Tibial nerve (tissue), 4 donors: ENCODE data around the gene DCDC1. TPM values are rescaled to one million over a fixed set of nuclear protein-coding genes. Genes with fewer than 3 reads are reported as not detected.

Experiments
- DNase-seq, 2 donors: peaks; one replicate each; pipeline ENCODE4 v3.0.0-alpha.2; 2019; ENCODE audit warnings: low spot score in 2 of 2
- H3K27ac ChIP-seq, 4 donors: fragments of 200-600 bp; sonication (generic) in 3 of 4; one replicate each; pipeline ENCODE4 v1.5.1; 2017 to 2019; ENCODE audit warnings: mild to moderate bottlenecking in 1 of 4
- H3K27me3 ChIP-seq, 2 donors: fragments of 200-600 bp; sonication (generic) in 1 of 2; one replicate each; pipeline versions ENCODE4 v1.5.1 to v1.6.0; 2017 to 2019
- H3K36me3 ChIP-seq, 3 donors: fragments of 200-600 bp; sonication (generic); one replicate each; pipeline ENCODE4 v1.5.1; 2018 to 2019
- H3K4me1 ChIP-seq, 4 donors: fragments of 200-600 bp; sonication (generic) in 3 of 4; one replicate each; pipeline ENCODE4 v1.5.1; 2017 to 2019
- H3K4me3 ChIP-seq, 4 donors: fragments of 200-600 bp; sonication (generic) in 3 of 4; one replicate each; pipeline ENCODE4 v1.5.1; 2017 to 2019; ENCODE audit warnings: mild to moderate bottlenecking in 1 of 4, moderate library complexity in 1 of 4
- H3K9me3 ChIP-seq, 4 donors: fragments of 200-600 bp; sonication (generic) in 3 of 4; one replicate each; pipeline ENCODE4 v1.5.1; 2017 to 2019
- EP300 ChIP-seq, 2 donors: sonication (generic); formaldehyde crosslinking; IDR thresholded peaks; one replicate each; pipeline ENCODE4 v1.6.1; 2017; ENCODE audit warnings: antibody characterized with exemption in 2 of 2, mild to moderate bottlenecking in 1 of 2
- POLR2A ChIP-seq, 2 donors: fragments of 450-650 bp; IDR thresholded peaks; one replicate each; pipeline ENCODE4 v1.6.1; 2017; ENCODE audit warnings: antibody characterized with exemption in 2 of 2, mild to moderate bottlenecking in 2 of 2, moderate library complexity in 2 of 2
- WGBS, 2 donors: methylation state at CpG; one replicate each; pipeline ENCODE4 v1.1.5; 2018; 5-methylcytosine and 5-hydroxymethylcytosine counted together
- total RNA-seq, 4 donors: library from RNA; depleted of rRNA; stranded (reverse); fragments of >200 nt; gene quantifications; one replicate each; pipeline ENCODE4 v1.1.0, GENCODE V29; 2016
- TF ChIP-seq, protein P1 (sequence below), 5 experiments: fragments of 200-600 bp in 3 of 5; fragments of 450-650 bp in 2 of 5; sonication (generic) in 3 of 5; IDR thresholded peaks; one replicate each; pipeline ENCODE4 v1.5.1; 2016 to 2019; ENCODE audit warnings: antibody characterized with exemption in 5 of 5, mild to moderate bottlenecking in 3 of 5, moderate library complexity in 2 of 5

The DCDC1 gene
- total RNA-seq, 4 donors from 2014 or later = 1.1 to 6.1 (median 1.9) TPM

DNA sequence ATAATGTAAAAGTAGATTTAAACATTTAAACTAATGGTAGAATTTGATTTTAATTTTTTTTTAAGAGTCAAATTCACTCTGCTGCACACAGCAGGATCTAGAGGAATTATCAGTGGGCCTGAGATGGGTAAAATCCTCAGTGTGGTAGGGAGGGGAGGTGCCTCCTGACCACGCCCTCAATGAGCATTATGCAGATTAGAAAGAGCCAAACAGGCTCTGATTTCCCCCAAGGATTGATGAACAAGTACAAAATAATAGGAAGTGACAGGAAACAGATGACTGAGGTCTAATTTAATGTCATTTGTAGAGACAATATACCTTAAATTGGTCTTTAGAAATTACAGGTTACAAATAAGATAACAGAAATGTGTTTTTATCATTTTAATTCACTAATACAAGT lies 155.2 kb downstream of the DCDC1 start:
- no peak for DNase-seq
- H3K27ac ChIP-seq = no peak overlapping the region
- no peaks in the 10 kb centered on the region for H3K4me1 ChIP-seq
- WGBS, 2 donors = 48 to 60% methylated on average over 1 of the region's 1 CpG
- TF ChIP-seq, protein P1, sequence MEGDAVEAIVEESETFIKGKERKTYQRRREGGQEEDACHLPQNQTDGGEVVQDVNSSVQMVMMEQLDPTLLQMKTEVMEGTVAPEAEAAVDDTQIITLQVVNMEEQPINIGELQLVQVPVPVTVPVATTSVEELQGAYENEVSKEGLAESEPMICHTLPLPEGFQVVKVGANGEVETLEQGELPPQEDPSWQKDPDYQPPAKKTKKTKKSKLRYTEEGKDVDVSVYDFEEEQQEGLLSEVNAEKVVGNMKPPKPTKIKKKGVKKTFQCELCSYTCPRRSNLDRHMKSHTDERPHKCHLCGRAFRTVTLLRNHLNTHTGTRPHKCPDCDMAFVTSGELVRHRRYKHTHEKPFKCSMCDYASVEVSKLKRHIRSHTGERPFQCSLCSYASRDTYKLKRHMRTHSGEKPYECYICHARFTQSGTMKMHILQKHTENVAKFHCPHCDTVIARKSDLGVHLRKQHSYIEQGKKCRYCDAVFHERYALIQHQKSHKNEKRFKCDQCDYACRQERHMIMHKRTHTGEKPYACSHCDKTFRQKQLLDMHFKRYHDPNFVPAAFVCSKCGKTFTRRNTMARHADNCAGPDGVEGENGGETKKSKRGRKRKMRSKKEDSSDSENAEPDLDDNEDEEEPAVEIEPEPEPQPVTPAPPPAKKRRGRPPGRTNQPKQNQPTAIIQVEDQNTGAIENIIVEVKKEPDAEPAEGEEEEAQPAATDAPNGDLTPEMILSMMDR (IDR thresholded peaks at IDR 0.05) = no peak
- TF ChIP-seq EP300 (IDR thresholded peaks at IDR 0.05) (no peak), POLR2A (IDR thresholded peaks at IDR 0.05) (no peak)
- no peaks in the 10 kb centered on the region for H3K27me3 ChIP-seq
- no peaks in the 10 kb centered on the region for H3K36me3 ChIP-seq
- H3K9me3 ChIP-seq = no peaks in the 10 kb centered on the region
- no peak overlapping the region for H3K4me3 ChIP-seq

DNA sequence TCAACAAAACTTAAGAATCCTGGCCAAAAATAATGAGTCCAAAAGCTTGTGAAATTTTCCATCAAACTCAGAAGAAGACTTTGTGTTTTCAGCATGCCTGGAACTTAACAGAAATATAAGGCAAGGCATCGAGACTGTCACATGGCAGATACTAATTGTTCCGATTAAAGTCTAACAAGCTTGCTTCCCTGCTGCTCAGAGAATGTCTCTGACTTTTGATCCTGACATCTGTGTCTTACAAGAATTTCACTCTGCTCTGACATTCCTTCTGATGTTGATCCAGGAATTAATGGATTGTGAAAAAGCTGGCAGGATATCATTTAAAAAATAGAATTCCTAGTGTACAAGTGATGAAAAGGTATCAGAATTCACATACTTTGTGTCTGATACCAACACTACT lies 170.2 kb downstream of the DCDC1 start:
- TF ChIP-seq POLR2A (IDR thresholded peaks at IDR 0.05) (no peak), EP300 (IDR thresholded peaks at IDR 0.05) (no peak)
- TF ChIP-seq, protein P1 (IDR thresholded peaks at IDR 0.05) = no peak
- no peaks in the 10 kb centered on the region for H3K36me3 ChIP-seq
- DNase-seq = no peak
- H3K27me3 ChIP-seq = no peaks in the 10 kb centered on the region
- H3K27ac ChIP-seq = no peak overlapping the region
- H3K4me3 ChIP-seq = no peak overlapping the region
- WGBS, 2 donors = 34 to 43% methylated on average over 2 of the region's 2 CpGs
- H3K4me1 ChIP-seq = no peaks in the 10 kb centered on the region
- no peaks in the 10 kb centered on the region for H3K9me3 ChIP-seq

DNA sequence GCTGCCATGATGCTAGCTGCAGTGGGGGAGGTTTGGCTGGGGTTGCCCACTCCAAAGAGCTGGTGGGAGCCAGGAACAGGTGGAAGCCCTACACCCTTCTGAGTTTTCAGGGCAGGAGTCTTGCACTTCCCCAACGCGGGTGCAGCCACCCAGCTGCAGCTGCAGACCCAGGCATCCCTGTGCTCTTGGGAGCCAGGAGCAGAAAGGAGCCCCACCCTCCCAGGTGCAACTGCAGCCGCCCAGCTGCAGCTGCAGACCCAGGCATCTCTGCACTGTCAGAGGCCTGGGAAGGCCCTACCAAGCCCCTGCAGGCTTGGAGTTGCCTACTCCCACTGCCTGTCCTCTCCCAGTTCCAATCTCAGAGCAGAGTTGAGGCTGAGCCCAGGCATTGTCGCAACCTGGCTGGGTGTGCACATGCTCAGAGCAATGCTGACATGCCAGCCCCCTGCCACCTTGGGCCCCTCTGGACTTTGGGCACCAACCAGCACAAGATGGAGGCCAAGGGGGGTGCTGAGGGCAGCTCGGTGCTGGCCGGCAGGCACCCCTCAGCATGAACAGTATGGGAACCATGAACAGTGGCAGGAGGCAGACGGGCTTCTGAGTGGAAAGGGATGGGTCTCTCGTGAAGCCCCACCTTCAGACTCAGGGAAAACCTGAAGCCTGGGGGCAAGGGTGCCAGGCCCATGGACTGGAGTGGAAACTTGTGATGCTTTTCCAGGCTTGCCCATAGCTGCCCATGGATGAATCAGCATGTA lies 195.4 kb downstream of the DCDC1 start:
- Histone ChIP-seq H3K27ac (no peak overlapping the region), H3K36me3 (no peaks in the 10 kb centered on the region), H3K4me1 (no peaks in the 10 kb centered on the region), H3K4me3 (no peak overlapping the region), H3K27me3 (no peaks in the 10 kb centered on the region), H3K9me3 (peaks cover 0 to 39% (median 2%) of the 10 kb centered on the region in 4 donors)
- TF ChIP-seq EP300 (IDR thresholded peaks at IDR 0.05) = no peak
- TF ChIP-seq POLR2A (IDR thresholded peaks at IDR 0.05) = no peak
- TF ChIP-seq, protein P1 (IDR thresholded peaks at IDR 0.05) = no peak
- 88 to 90% methylated on average over 5 to 7 of the region's 8 CpGs for WGBS, 2 donors
- DNase-seq = no peak

DNA sequence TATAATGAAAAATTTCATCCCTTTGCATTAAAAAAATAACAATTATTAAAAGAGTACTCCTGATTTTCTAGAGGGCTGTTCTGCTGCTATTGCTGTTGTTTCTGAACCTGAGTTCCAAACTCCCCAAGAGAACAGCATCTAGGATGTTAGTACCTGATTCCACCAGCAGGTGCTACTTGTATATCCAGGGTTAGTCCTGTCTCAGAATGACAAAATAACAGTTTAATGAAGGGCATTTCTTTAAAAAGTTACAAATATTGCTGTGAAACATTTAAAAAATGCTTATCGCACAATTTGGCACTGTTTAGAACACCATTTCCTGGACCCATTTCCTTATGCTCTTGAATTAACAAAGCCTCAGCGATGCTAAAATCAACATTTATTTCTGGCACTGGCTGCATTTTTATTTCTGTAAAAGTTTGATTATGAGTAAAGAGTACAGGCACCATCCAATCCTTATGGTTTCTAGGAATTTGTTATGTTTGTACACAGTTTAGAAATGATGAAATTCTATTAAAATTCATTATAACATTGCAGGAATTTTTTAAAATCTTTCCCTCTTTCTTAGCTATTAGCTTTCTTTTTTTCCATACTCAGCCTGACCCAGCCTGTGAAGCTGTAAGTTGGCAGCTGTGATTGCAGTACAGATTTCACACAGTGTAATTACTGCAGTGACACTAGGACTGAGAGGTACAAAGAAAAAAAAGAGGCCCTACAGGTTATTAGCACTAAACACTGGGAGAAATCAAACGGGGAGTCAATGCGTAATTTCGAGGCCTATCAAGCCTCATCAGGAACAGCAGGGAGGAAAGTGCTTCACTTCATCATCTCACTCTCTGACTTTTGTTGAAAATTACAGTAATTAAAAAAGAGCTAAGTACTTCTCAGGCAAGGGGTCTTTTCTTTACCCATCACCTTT lies 208.8 kb downstream of the DCDC1 start:
- TF ChIP-seq POLR2A (IDR thresholded peaks at IDR 0.05) (no peak), EP300 (IDR thresholded peaks at IDR 0.05) (no peak)
- TF ChIP-seq, protein P1 (IDR thresholded peaks at IDR 0.05) = peak in 1 of 5 experiments; percentile 12
- H3K9me3 ChIP-seq = peaks cover 0 to 3% (median 0%) of the 10 kb centered on the region in 4 donors
- no peaks in the 10 kb centered on the region for H3K36me3 ChIP-seq
- no peaks in the 10 kb centered on the region for H3K4me1 ChIP-seq
- H3K27me3 ChIP-seq = no peaks in the 10 kb centered on the region
- no peak overlapping the region for H3K27ac ChIP-seq
- no peak overlapping the region for H3K4me3 ChIP-seq
- WGBS, 2 donors = 48 to 52% methylated on average over 5 of the region's 5 CpGs
- DNase-seq = no peak

DNA sequence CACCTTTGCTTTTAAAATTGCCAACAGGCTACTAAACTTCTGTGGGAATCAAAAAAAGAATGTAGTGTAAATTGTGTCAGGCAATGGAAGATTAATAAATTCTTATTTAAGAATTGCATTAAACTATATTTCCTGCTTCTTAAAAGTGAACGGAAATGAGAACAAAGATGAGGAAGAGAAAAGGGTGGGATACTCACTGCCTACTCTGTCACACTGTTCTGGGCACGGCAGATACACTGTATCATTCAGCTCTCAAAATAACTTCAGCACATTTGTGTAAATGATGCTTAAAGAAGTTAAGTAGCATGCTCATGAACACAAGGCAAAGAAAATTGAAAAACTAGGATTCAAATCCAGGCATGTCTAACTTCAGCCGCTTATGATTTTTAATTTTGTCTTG lies 218.7 kb downstream of the DCDC1 start:
- H3K36me3 ChIP-seq = no peaks in the 10 kb centered on the region
- no peaks in the 10 kb centered on the region for H3K9me3 ChIP-seq
- 70 to 72% methylated on average over 3 of the region's 3 CpGs for whole genome bisulfite sequencing, 2 donors
- TF ChIP-seq, protein P1 (IDR thresholded peaks at IDR 0.05) = no peak
- TF ChIP-seq EP300 (IDR thresholded peaks at IDR 0.05) (no peak), POLR2A (IDR thresholded peaks at IDR 0.05) (no peak)
- H3K27me3 ChIP-seq = no peaks in the 10 kb centered on the region
- no peak overlapping the region for H3K27ac ChIP-seq
- H3K4me3 ChIP-seq = no peak overlapping the region
- DNase-seq = no peak
- H3K4me1 ChIP-seq = no peaks in the 10 kb centered on the region
